Measurements from ENCODE around the gene INPP5D.
A peak's percentile ranks its signal among the peaks of the same experiment; 100 is the strongest.
"Not testable (repeated sequence)": the region's sequence is repeated elsewhere in the genome, so short reads cannot be mapped to it uniquely, and the experiment has no call there.

Gene INPP5D

GRCh38 chr2:233053928-233054784 lies 6.0 kb upstream of the INPP5D start:
- DNase-seq: peak; percentile 40

GRCh38 chr2:233055362-233055761 lies 4.8 kb upstream of the INPP5D start:
- no peak for DNase-seq

- DNase-seq: no peak
These were observed 3.1 kb upstream of the INPP5D start for GRCh38 chr2:233056961-233057605.

GRCh38 chr2:233058717-233059546 lies 1.2 kb upstream of the INPP5D start:
- no peak for DNase-seq

- no peak for DNase-seq
These were observed 670 bp upstream of the INPP5D start for GRCh38 chr2:233059547-233059796.

- DNase-seq: no peak
These were observed 398 bp downstream of the INPP5D start for GRCh38 chr2:233060501-233060979.

GRCh38 chr2:233060980-233061590 lies 943 bp downstream of the INPP5D start:
- peak; percentile 19 for DNase-seq

GRCh38 chr2:233061591-233062450 lies 1.7 kb downstream of the INPP5D start:
- no peak for DNase-seq

GRCh38 chr2:233062451-233062850 lies 2.3 kb downstream of the INPP5D start:
- DNase-seq: no peak

- no peak for DNase-seq
These were observed 2.8 kb downstream of the INPP5D start for GRCh38 chr2:233062946-233063268.

- no peak for DNase-seq
These were observed 3.3 kb downstream of the INPP5D start for GRCh38 chr2:233063269-233063975.

GRCh38 chr2:233063976-233064411 lies 3.9 kb downstream of the INPP5D start:
- no peak for DNase-seq

- DNase-seq: no peak
These were observed 4.5 kb downstream of the INPP5D start for GRCh38 chr2:233064530-233065199.

- DNase-seq: not testable (repeated sequence)
These were observed 5.1 kb downstream of the INPP5D start for GRCh38 chr2:233065200-233065589.

GRCh38 chr2:233065954-233066470 lies 5.9 kb downstream of the INPP5D start:
- no peak for DNase-seq

- DNase-seq: no peak
These were observed 8.7 kb downstream of the INPP5D start for GRCh38 chr2:233068762-233069418.

- no peak for DNase-seq
These were observed 12.7 kb downstream of the INPP5D start for GRCh38 chr2:233072838-233073237.

- DNase-seq: no peak
These were observed 14.0 kb downstream of the INPP5D start for GRCh38 chr2:233074106-233074505.

- no peak for DNase-seq
These were observed 15.2 kb downstream of the INPP5D start for GRCh38 chr2:233075141-233075965.

Data from midbrain (tissue), 1 donor.